GM12878 (cell line): ENCODE results near the gene BRAT1. TPM values are rescaled to one million over a fixed set of nuclear protein-coding genes. Genes with fewer than 3 reads are reported as not detected.

Experiments used
- ATAC-seq: fragments of 200-7000 bp; cut with Tn5 transposase; 3 replicates; pipeline ENCODE4 v1.9.1; 2020; ENCODE audit warnings: mild to moderate bottlenecking, moderate library complexity
- BruUV-seq: library from RNA; stranded (reverse); fragments of 400-500 nt; replicated peaks from 2 replicates; lab custom pipeline; 2021; lab: Mats Ljungman, UMichigan
- CTCF ChIA-PET: fragments of 300-600 bp; sonication (Branson Sonifier 250); formaldehyde crosslinking; extraction: SDS; loops from one replicate; lab custom pipeline; 2021; ENCODE audit warnings: inconsistent platforms; lab: Yijun Ruan, JAX
- POLR2A ChIA-PET: fragments of 350-600 bp; formaldehyde crosslinking; extraction: SDS; loops from one replicate; lab custom pipeline; 2021; ENCODE audit warnings: inconsistent platforms; lab: Charles Lee
- RAD21 ChIA-PET: fragments of 300-600 bp; sonication (Branson Sonifier 250); formaldehyde crosslinking; loops from one replicate; lab custom pipeline; 2023; ENCODE audit warnings: antibody characterized with exemption; ENCODE audit not compliant: unreplicated experiment; lab: Charles Lee
- SMC1A ChIA-PET: fragments of 300-600 bp; sonication (Branson Sonifier 250); formaldehyde crosslinking; loops from one replicate; lab custom pipeline; 2023; ENCODE audit not compliant: unreplicated experiment, uncharacterized antibody; lab: Charles Lee
- DNase-seq: peaks from one replicate; pipeline ENCODE4 v3.0.0-alpha.2; 2011; ENCODE audit warnings: low read depth, low spot score
- FAIRE-seq: peaks from 3 replicates; lab custom pipeline; 2011; peaks lifted over from hg19 to GRCh38; lab: Jason Lieb, UNC
- H2AFZ ChIP-seq: 2 replicates; pipeline ENCODE4 v1.6.0; 2011; ENCODE audit warnings: low read depth, low read length, control low read depth; ENCODE audit not compliant: control insufficient read depth
- H3K27ac ChIP-seq: 2 replicates; pipeline ENCODE4 v1.5.1; 2011; ENCODE audit warnings: control low read depth; ENCODE audit not compliant: control insufficient read depth, insufficient read depth
- H3K27me3 ChIP-seq, 2 experiments: replicated peaks in 1 of 2; 2 replicates each; pipeline versions ENCODE4 v1.6.0 to v1.6.1; 2011; ENCODE audit warnings: low read length in 1 of 2; ENCODE audit not compliant: control insufficient read depth in 2 of 2, insufficient read depth in 2 of 2
- H3K36me3 ChIP-seq, 2 experiments: 2 replicates each; pipeline ENCODE4 v1.5.1; 2011; ENCODE audit warnings: low read length in 1 of 2; ENCODE audit not compliant: control insufficient read depth in 2 of 2, insufficient read depth in 2 of 2
- H3K4me1 ChIP-seq: 2 replicates; pipeline ENCODE4 v1.6.1; 2011; ENCODE audit warnings: mild to moderate bottlenecking, low read length, moderate library complexity, mixed read lengths; ENCODE audit not compliant: control insufficient read depth, insufficient read depth
- H3K4me2 ChIP-seq: 2 replicates; pipeline ENCODE4 v1.6.0; 2011; ENCODE audit warnings: control low read depth; ENCODE audit not compliant: control insufficient read depth, insufficient read depth
- H3K4me3 ChIP-seq: fragments of 200-600 bp; sonication (generic); 2 replicates; pipeline ENCODE4 v1.5.1; 2016
- H3K79me2 ChIP-seq: 2 replicates; pipeline ENCODE4 v1.6.0; 2011; ENCODE audit warnings: low read length; ENCODE audit not compliant: control insufficient read depth, insufficient read depth
- H3K9ac ChIP-seq: 2 replicates; pipeline ENCODE4 v1.8.0; 2011; ENCODE audit warnings: low read length, control low read depth, mixed read lengths; ENCODE audit not compliant: control insufficient read depth, insufficient read depth
- H3K9me3 ChIP-seq: replicated peaks from 3 replicates; pipeline ENCODE4 v1.5.1; 2011; ENCODE audit warnings: mild to moderate bottlenecking, low read length; ENCODE audit not compliant: control insufficient read depth, insufficient read depth
- H4K20me1 ChIP-seq: 2 replicates; pipeline ENCODE4 v1.6.0; 2011; ENCODE audit not compliant: control insufficient read depth, insufficient read depth
- BCL11A ChIP-seq: IDR thresholded peaks from 2 replicates; pipeline ENCODE4 v1.6.1; 2011; ENCODE audit warnings: low read depth, low read length
- BRCA1 ChIP-seq: IDR thresholded peaks from 2 replicates; pipeline ENCODE4 v1.6.1; 2011; ENCODE audit warnings: low read depth, low read length, improper control_type of control experiment
- CBX5 ChIP-seq: sonication (generic); IDR thresholded peaks from 2 replicates; pipeline ENCODE4 v1.6.1; 2016; ENCODE audit warnings: low read depth, moderate library complexity, mild to moderate bottlenecking, inconsistent platforms
- EZH2 ChIP-seq: IDR thresholded peaks from 2 replicates; pipeline ENCODE4 v1.6.1; 2012; ENCODE audit warnings: low read depth, mild to moderate bottlenecking, control low read depth, inconsistent platforms, low read length, borderline replicate concordance; ENCODE audit not compliant: control insufficient read depth
- FOS ChIP-seq: IDR thresholded peaks from 3 replicates; pipeline ENCODE4 v1.6.1; 2011; ENCODE audit warnings: borderline replicate concordance; ENCODE audit not compliant: insufficient read length; ENCODE audit errors: extremely low read depth
- LARP7 ChIP-seq: fragments of 450-650 bp; IDR thresholded peaks from 2 replicates; pipeline ENCODE4 v1.6.1; 2017; ENCODE audit warnings: mild to moderate bottlenecking
- PML ChIP-seq: IDR thresholded peaks from 2 replicates; pipeline ENCODE4 v1.6.1; 2012; ENCODE audit warnings: low read length, inconsistent platforms
- RAD51 ChIP-seq: fragments of 450-650 bp; IDR thresholded peaks from 2 replicates; pipeline ENCODE4 v1.6.1; 2016; ENCODE audit warnings: moderate library complexity, mild to moderate bottlenecking, inconsistent platforms
- SREBF1 ChIP-seq: IDR thresholded peaks from 2 replicates; pipeline ENCODE4 v1.6.1; 2012; ENCODE audit warnings: mild to moderate bottlenecking, low read length
- SREBF2 ChIP-seq: IDR thresholded peaks from 2 replicates; pipeline ENCODE4 v1.6.1; 2012; ENCODE audit warnings: mild to moderate bottlenecking, low read length
- TCF12 ChIP-seq: IDR thresholded peaks from 2 replicates; pipeline ENCODE4 v1.6.1; 2011; ENCODE audit warnings: low read depth, mild to moderate bottlenecking, low read length
- USF2 ChIP-seq: IDR thresholded peaks from 2 replicates; pipeline ENCODE4 v1.6.1; 2011; ENCODE audit warnings: low read depth, low read length, improper control_type of control experiment, borderline replicate concordance
- ZBTB4 ChIP-seq: fragments of 450-650 bp; formaldehyde crosslinking; IDR thresholded peaks from 2 replicates; pipeline ENCODE4 v1.4.0; 2022; ENCODE audit warnings: mild to moderate bottlenecking, moderate library complexity
- WGBS: methylation state at CpG from one replicate; pipeline ENCODE4 v1.1.6; 2016; ENCODE audit warnings: low lambda C conversion rate; ENCODE audit not compliant: insufficient replicate concordance, insufficient coverage; ENCODE audit errors: missing lambda C conversion rate; 5-methylcytosine and 5-hydroxymethylcytosine counted together
- in situ Hi-C: fragments of 300-500 bp; cut with MboI; formaldehyde crosslinking; loops from 9 replicates; pipeline ENCODE4 v1.14.3; 2018; ENCODE audit warnings: mixed read lengths
- intact Hi-C: fragments of 100-400 bp; cut with micrococcal nuclease; formaldehyde crosslinking; loops from one replicate; pipeline ENCODE4 v1.14.2; 2022; ENCODE audit not compliant: unreplicated experiment
- polyA plus RNA-seq, 11 experiments: library from polyadenylated mRNA; depleted of rRNA in 4 of 11; unstranded in 6 of 11; stranded (reverse) in 5 of 11; fragments of >200 nt; fragmentation: Nextera tagmentation in 4 of 11; fragmentation: Illumina TruSeq in 1 of 11; extraction: Ambion mirVana in 4 of 11; extraction: Trizol in 1 of 11; gene quantifications; 1 replicate in 1 of 11; 2 replicates in 10 of 11; pipeline versions ENCODE4 v1.2.1 to v1.2.3, GENCODE V29; 2011 to 2016; ENCODE audit warnings: inconsistent platforms in 2 of 11, missing spikeins in 2 of 11, low read depth in 1 of 11
- total RNA-seq, 4 experiments: library from RNA; depleted of rRNA in 3 of 4; stranded (reverse); fragments of >200 nt in 3 of 4; fragmentation: Illumina TruSeq in 1 of 4; extraction: Trizol in 1 of 4; gene quantifications; 2 replicates each; pipeline versions ENCODE4 v1.2.1 to v1.2.3, GENCODE V29; 2013 to 2021

BRAT1 gene
- total and polyA plus RNA-seq, 10 of the 15 experiments (the other 5 are each of a cell fraction or from before 2014, with no cell fraction given): 0.13 to 53.3 (median 16.0) TPM

- CTCF ChIA-PET: no interaction called here
- TF ChIP-seq CBX5: no peak
- no peak for ATAC-seq
- no peak overlapping the region for H2AFZ ChIP-seq
- H4K20me1 ChIP-seq: no peaks in the 10 kb centered on the region
- RAD21 ChIA-PET: no interaction called here
- WGBS: 59% methylated on average over 22 of the region's 26 CpGs
- no peaks in the 10 kb centered on the region for H3K36me3 ChIP-seq
- SMC1A ChIA-PET: no interaction called here
- H3K4me3 ChIP-seq: no peak overlapping the region
- H3K79me2 ChIP-seq: no peaks in the 10 kb centered on the region
- no peak overlapping the region for H3K27ac ChIP-seq
- no peaks in the 10 kb centered on the region for H3K27me3 ChIP-seq
- POLR2A ChIA-PET: no interaction called here
- H3K4me2 ChIP-seq: no peak overlapping the region
- peaks cover 31% of the 10 kb centered on the region for H3K4me1 ChIP-seq
- BruUV-seq: no TSS peak
- intact Hi-C loops: no loop called here
- in situ Hi-C loops: no loop called here
- no peak for FAIRE-seq
- no peak for DNase-seq
- no peak overlapping the region for H3K9ac ChIP-seq
- H3K9me3 ChIP-seq: no peaks in the 10 kb centered on the region
These were observed 48.0 kb downstream of the BRAT1 start for GRCh38 chr7:2507208-2507916.

GRCh38 chr7:2505401-2505800, 49.9 kb downstream of the BRAT1 start:
- 67% methylated on average over 14 of the region's 14 CpGs for WGBS

More at GRCh38 chr7:2505401-2505800, 49.9 kb downstream of the BRAT1 start:
- RAD21 ChIA-PET: no interaction called here
- intact Hi-C loops: no loop called here
- no peak overlapping the region for H2AFZ ChIP-seq
- no peaks in the 10 kb centered on the region for H4K20me1 ChIP-seq
- no peak overlapping the region for H3K4me3 ChIP-seq
- H3K9ac ChIP-seq: no peak overlapping the region
- H3K9me3 ChIP-seq: no peaks in the 10 kb centered on the region
- no peak for ATAC-seq
- H3K79me2 ChIP-seq: no peaks in the 10 kb centered on the region
- FAIRE-seq: no peak
- H3K4me1 ChIP-seq: peaks cover 15% of the 10 kb centered on the region
- DNase-seq: no peak
- BruUV-seq: no TSS peak
- SMC1A ChIA-PET: no interaction called here
- H3K27ac ChIP-seq: no peak overlapping the region
- POLR2A ChIA-PET: no interaction called here
- CTCF ChIA-PET: no interaction called here
- no peak overlapping the region for H3K4me2 ChIP-seq
- in situ Hi-C loops: no loop called here
- no peaks in the 10 kb centered on the region for H3K36me3 ChIP-seq
- TF ChIP-seq SREBF1 (no peak), BCL11A (no peak), RAD51 (no peak), LARP7 (no peak), TCF12 (no peak), SREBF2 (no peak), ZBTB4 (CRISPR knock-in tag) (no peak), FOS (no peak), USF2 (no peak), PML (no peak), BRCA1 (no peak), EZH2 (no peak), CBX5 (no peak)
- H3K27me3 ChIP-seq: no peaks in the 10 kb centered on the region
